CD8-positive, alpha-beta memory T cell (primary cell): ENCODE results near the gene DDX1. TPM values are rescaled to one million over a fixed set of nuclear protein-coding genes. Genes with fewer than 3 reads are reported as not detected.

Experiments used
- CTCF ChIA-PET: fragments of 350-600 bp; sonication (Branson Sonifier 250); formaldehyde crosslinking; loops from one replicate; lab custom pipeline; 2021; ENCODE audit warnings: antibody characterized with exemption; lab: Charles Lee
- POLR2A ChIA-PET: fragments of 350-600 bp; sonication (Branson Sonifier 250); formaldehyde crosslinking; loops from one replicate; lab custom pipeline; 2021; ENCODE audit warnings: antibody characterized with exemption; lab: Charles Lee
- DNase-seq, 5 donors: peaks; one replicate each; pipeline versions ENCODE4 v3.0.0 to v3.0.0-alpha.2; 2020 to 2022; ENCODE audit warnings: mixed read lengths in 1 of 5
- H3K27ac ChIP-seq: one replicate; pipeline ENCODE4 v1.7.0; 2013; ENCODE audit warnings: low read depth, mild to moderate bottlenecking, low read length, moderate library complexity
- H3K27me3 ChIP-seq: 2 replicates; pipeline ENCODE4 v1.7.0; 2013; ENCODE audit warnings: low read length, mild to moderate bottlenecking; ENCODE audit not compliant: insufficient read depth, poor library complexity, severe bottlenecking
- H3K36me3 ChIP-seq: 2 replicates; pipeline ENCODE4 v1.7.0; 2013; ENCODE audit warnings: mild to moderate bottlenecking, low read length, moderate library complexity; ENCODE audit not compliant: insufficient read depth
- H3K4me1 ChIP-seq: 2 replicates; pipeline ENCODE4 v1.7.0; 2013; ENCODE audit warnings: mild to moderate bottlenecking, low read length, moderate library complexity; ENCODE audit not compliant: insufficient read depth
- H3K4me3 ChIP-seq: 2 replicates; pipeline ENCODE4 v1.7.0; 2013; ENCODE audit warnings: mild to moderate bottlenecking, low read length
- H3K9me3 ChIP-seq: 2 replicates; pipeline ENCODE4 v1.7.0; 2013; ENCODE audit warnings: mild to moderate bottlenecking, low read length
- H3K27ac Mint-ChIP-seq, 8 donors: one replicate each; pipeline ENCODE4 v1.8.0; 2020 to 2021; ENCODE audit warnings: mixed read lengths in 8 of 8, mild to moderate bottlenecking in 6 of 8, inconsistent platforms in 3 of 8, moderate library complexity in 3 of 8
- H3K27me3 Mint-ChIP-seq, 2 donors: one replicate each; pipeline ENCODE4 v1.8.0; 2020 to 2021; ENCODE audit warnings: mixed read lengths in 2 of 2, mild to moderate bottlenecking in 1 of 2, moderate library complexity in 1 of 2
- H3K36me3 Mint-ChIP-seq, 3 donors: one replicate each; pipeline ENCODE4 v1.8.0; 2020 to 2021; ENCODE audit warnings: mixed read lengths in 3 of 3, inconsistent platforms in 1 of 3, mild to moderate bottlenecking in 1 of 3
- H3K4me1 Mint-ChIP-seq, 3 donors: one replicate each; pipeline ENCODE4 v1.8.0; 2020 to 2021; ENCODE audit warnings: mixed read lengths in 3 of 3, inconsistent platforms in 1 of 3, mild to moderate bottlenecking in 1 of 3
- H3K4me3 Mint-ChIP-seq, 7 donors: one replicate each; pipeline ENCODE4 v1.8.0; 2020 to 2021; ENCODE audit warnings: mixed read lengths in 7 of 7, mild to moderate bottlenecking in 6 of 7, moderate library complexity in 4 of 7, inconsistent platforms in 2 of 7
- H3K9me3 Mint-ChIP-seq, 5 donors: one replicate each; pipeline ENCODE4 v1.8.0; 2020 to 2022; ENCODE audit warnings: mixed read lengths in 5 of 5, mild to moderate bottlenecking in 3 of 5, moderate library complexity in 2 of 5, inconsistent platforms in 1 of 5
- polyA plus RNA-seq: library from polyadenylated mRNA; unstranded; fragments of 300-500 nt; fragmentation: Illumina TruSeq; gene quantifications from one replicate; pipeline ENCODE4 v1.2.3, GENCODE V29; 2021
- total RNA-seq, 2 experiments: library from RNA; stranded (reverse); gene quantifications; one replicate each; pipeline ENCODE4 v1.2.3, GENCODE V29; 2021

DDX1 gene
- total and polyA plus RNA-seq, 3 experiments from 2014 or later = 54.1 to 137 (median 132) TPM

DNA sequence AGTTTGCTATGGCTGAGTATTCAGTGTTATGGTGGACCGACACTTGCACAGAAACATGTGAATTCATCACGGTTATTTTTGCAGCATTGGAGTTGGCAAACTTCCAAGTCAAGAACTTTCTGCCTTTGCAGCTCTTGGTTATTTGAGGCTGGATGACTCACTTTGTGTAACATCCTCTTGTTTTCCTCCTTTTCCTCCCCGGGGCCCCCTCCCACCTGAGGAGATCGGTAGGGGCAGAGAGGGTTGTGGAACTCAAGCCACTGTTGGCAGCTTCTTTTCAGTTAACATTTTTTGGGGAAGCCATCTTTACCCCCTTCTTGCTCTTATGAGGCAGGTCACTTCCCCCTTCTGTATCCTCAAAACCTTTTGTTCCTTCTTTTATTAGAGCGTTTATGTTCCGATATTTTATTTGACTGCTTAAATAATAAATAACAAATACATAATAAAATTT is 48.6 kb downstream of the DDX1 start:
- Mint-ChIP-seq H3K27me3 (no peaks in the 10 kb centered on the region), H3K4me3 (no peak overlapping the region), H3K27ac (no peak overlapping the region), H3K36me3 (peaks cover 13 to 42% (median 22%) of the 10 kb centered on the region in 3 donors), H3K4me1 (peaks cover 0 to 9% (median 2%) of the 10 kb centered on the region in 3 donors), H3K9me3 (peaks cover 0 to 3% (median 0%) of the 10 kb centered on the region in 5 donors)
- POLR2A ChIA-PET = no interaction called here
- no peak for DNase-seq
- Histone ChIP-seq H3K27me3 (no peaks in the 10 kb centered on the region), H3K9me3 (no peaks in the 10 kb centered on the region), H3K4me3 (no peak overlapping the region), H3K36me3 (no peaks in the 10 kb centered on the region), H3K4me1 (no peaks in the 10 kb centered on the region), H3K27ac (no peak overlapping the region)
- CTCF ChIA-PET = no interaction called here

DNA sequence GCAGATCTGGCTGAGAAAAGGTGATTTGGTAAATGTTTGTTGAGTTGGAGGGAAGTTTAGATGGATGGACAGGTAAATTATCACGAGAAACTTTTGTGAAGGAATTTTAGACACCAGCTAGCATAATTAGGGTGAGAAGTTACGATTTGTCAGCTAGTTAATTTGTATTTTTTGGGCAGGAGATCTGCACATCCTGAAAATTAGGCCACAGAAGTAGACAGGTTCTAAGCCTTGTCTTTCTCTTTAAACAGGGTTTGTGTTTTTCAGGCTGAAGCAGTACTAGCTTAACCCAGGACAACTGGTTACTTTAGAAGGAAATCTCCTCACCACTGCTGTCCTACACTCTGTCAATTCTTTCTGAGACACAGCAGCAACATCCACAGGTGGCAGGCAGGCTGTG is 49.1 kb downstream of the DDX1 start:
- H3K4me3 ChIP-seq = no peak overlapping the region
- CTCF ChIA-PET = no interaction called here
- H3K9me3 Mint-ChIP-seq = peaks cover 0 to 3% (median 0%) of the 10 kb centered on the region in 5 donors
- peaks cover 13 to 38% (median 22%) of the 10 kb centered on the region in 3 donors for H3K36me3 Mint-ChIP-seq
- H3K27ac ChIP-seq = no peak overlapping the region
- no peaks in the 10 kb centered on the region for H3K4me1 ChIP-seq
- H3K9me3 ChIP-seq = no peaks in the 10 kb centered on the region
- H3K4me3 Mint-ChIP-seq = no peak overlapping the region
- no peaks in the 10 kb centered on the region for H3K36me3 ChIP-seq
- peaks cover 0 to 9% (median 2%) of the 10 kb centered on the region in 3 donors for H3K4me1 Mint-ChIP-seq
- no peaks in the 10 kb centered on the region for H3K27me3 Mint-ChIP-seq
- POLR2A ChIA-PET = no interaction called here
- H3K27me3 ChIP-seq = no peaks in the 10 kb centered on the region
- no peak overlapping the region for H3K27ac Mint-ChIP-seq
- no peak for DNase-seq

DNA sequence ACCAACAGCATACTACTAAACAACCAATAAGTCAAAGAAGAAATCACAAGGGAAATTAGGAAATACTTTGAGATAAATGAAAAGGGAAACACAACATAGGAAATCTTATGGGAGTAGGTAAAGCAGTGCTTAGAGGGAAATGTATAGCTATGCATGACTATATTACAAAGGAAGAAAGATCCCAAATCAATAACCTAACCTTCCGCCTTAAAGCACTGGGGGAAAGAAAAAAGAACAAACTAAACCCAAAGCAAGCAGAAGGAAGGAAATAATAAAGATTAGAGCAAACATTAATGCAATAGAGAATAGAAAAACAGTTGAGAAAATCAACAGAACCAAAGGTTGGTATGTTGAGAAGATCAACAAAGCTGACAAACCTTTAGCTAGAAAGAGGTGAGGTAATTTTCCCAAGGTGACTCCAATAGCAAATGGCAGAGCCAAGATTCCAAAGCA is 49.9 kb downstream of the DDX1 start:
- Histone ChIP-seq H3K9me3 (no peaks in the 10 kb centered on the region), H3K27me3 (no peaks in the 10 kb centered on the region), H3K4me3 (no peak overlapping the region), H3K4me1 (no peaks in the 10 kb centered on the region), H3K36me3 (no peaks in the 10 kb centered on the region), H3K27ac (no peak overlapping the region)
- H3K9me3 Mint-ChIP-seq = peaks cover 0 to 3% (median 0%) of the 10 kb centered on the region in 5 donors
- H3K27me3 Mint-ChIP-seq = no peaks in the 10 kb centered on the region
- H3K27ac Mint-ChIP-seq = no peak overlapping the region
- POLR2A ChIA-PET = no interaction called here
- H3K4me1 Mint-ChIP-seq = peaks cover 0 to 9% (median 1%) of the 10 kb centered on the region in 3 donors
- no peak for DNase-seq
- no peak overlapping the region for H3K4me3 Mint-ChIP-seq
- CTCF ChIA-PET = no interaction called here
- H3K36me3 Mint-ChIP-seq = peaks cover 13 to 34% (median 22%) of the 10 kb centered on the region in 3 donors

DNA sequence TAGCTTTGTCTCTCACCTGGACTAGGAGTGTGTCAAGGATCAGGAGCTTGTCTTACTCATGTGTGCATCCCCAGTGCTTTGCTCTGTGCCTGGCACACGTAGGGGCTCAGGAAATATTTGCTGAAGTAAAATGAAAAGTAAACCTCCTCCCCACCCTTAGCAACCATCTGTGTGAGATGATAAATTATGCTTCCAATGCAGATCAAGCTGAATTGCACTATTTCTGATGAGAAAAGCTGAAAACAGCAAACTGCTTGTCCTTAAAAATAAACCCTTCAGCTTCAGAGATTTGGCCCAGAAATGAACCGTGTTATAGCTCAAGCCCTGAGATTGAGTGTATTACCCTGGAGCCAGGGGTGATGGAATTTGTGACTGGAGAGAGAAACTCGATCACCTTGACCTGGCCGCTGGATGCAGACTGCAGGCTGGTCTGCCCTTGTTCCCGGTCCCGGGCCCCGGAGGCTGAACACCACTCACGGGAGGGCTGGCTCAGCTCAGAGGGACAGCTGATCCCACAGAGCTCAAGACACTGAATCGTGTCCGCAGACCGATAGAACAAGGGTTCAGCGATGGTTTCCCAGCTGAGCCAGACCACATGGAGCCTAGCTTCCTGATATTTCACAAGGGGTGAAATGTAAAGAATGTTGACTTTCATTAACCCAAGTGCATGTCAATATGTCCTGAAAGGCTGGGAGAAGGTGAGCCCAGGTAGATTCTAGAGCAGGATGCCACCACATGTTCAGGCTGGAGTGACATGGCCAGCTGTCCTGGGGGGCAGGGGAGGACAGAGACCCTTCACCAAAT is 50.5 kb downstream of the DDX1 start:
- ChIA-PET POLR2A (no interaction called here), CTCF (no interaction called here)
- H3K27me3 ChIP-seq = no peaks in the 10 kb centered on the region
- peaks cover 13 to 31% (median 22%) of the 10 kb centered on the region in 3 donors for H3K36me3 Mint-ChIP-seq
- no peak overlapping the region for H3K27ac ChIP-seq
- H3K9me3 Mint-ChIP-seq = peaks cover 0 to 3% (median 0%) of the 10 kb centered on the region in 5 donors
- H3K4me3 Mint-ChIP-seq = no peak overlapping the region
- no peaks in the 10 kb centered on the region for H3K36me3 ChIP-seq
- H3K4me3 ChIP-seq = no peak overlapping the region
- H3K27me3 Mint-ChIP-seq = no peaks in the 10 kb centered on the region
- no peaks in the 10 kb centered on the region for H3K4me1 ChIP-seq
- DNase-seq = no peak
- no peak overlapping the region for H3K27ac Mint-ChIP-seq
- peaks cover 0 to 4% (median 0%) of the 10 kb centered on the region in 3 donors for H3K4me1 Mint-ChIP-seq
- no peaks in the 10 kb centered on the region for H3K9me3 ChIP-seq

DNA sequence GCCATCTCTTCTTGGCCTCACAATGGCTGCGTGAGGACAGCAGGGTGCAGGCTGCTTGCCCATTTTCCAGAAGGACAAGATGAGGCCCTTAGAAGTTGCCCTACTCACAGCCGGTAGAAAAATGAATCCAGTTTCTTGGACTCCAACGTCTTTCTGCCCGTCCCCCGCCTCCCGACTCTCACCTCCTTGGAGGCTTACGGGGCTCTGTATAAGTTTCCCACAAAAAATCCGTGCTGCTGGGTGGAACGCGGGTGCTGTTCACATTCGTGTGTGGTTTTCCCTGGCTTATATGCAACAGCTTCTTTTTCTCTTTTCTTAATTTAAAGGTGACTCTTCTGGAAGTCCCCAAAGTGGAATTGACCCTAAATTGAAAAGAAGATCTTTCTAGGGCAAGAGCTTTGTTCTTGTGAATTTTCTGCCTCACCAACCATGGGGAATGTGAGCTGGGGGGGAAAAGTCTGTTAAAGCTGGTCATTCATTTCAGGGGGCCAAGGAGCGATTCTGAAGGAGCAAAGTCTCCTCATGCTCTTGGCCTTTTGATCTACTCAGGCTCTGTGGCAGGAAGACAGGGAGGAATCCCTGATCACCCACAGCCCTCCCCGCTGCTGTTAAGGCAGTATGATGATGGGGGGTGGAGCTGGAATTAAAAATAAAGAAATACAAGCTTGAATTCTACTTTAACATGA is 51.3 kb downstream of the DDX1 start:
- no peaks in the 10 kb centered on the region for H3K4me1 ChIP-seq
- no peak overlapping the region for H3K4me3 Mint-ChIP-seq
- no peaks in the 10 kb centered on the region for H3K27me3 Mint-ChIP-seq
- no peaks in the 10 kb centered on the region for H3K27me3 ChIP-seq
- DNase-seq = no peak
- CTCF ChIA-PET = no interaction called here
- no peaks in the 10 kb centered on the region for H3K9me3 ChIP-seq
- peaks cover 0 to 3% (median 0%) of the 10 kb centered on the region in 5 donors for H3K9me3 Mint-ChIP-seq
- POLR2A ChIA-PET = no interaction called here
- H3K27ac ChIP-seq = no peak overlapping the region
- no peak overlapping the region for H3K4me3 ChIP-seq
- H3K36me3 ChIP-seq = no peaks in the 10 kb centered on the region
- no peaks in the 10 kb centered on the region for H3K4me1 Mint-ChIP-seq
- peaks cover 13 to 27% (median 22%) of the 10 kb centered on the region in 3 donors for H3K36me3 Mint-ChIP-seq
- no peak overlapping the region for H3K27ac Mint-ChIP-seq

DNA sequence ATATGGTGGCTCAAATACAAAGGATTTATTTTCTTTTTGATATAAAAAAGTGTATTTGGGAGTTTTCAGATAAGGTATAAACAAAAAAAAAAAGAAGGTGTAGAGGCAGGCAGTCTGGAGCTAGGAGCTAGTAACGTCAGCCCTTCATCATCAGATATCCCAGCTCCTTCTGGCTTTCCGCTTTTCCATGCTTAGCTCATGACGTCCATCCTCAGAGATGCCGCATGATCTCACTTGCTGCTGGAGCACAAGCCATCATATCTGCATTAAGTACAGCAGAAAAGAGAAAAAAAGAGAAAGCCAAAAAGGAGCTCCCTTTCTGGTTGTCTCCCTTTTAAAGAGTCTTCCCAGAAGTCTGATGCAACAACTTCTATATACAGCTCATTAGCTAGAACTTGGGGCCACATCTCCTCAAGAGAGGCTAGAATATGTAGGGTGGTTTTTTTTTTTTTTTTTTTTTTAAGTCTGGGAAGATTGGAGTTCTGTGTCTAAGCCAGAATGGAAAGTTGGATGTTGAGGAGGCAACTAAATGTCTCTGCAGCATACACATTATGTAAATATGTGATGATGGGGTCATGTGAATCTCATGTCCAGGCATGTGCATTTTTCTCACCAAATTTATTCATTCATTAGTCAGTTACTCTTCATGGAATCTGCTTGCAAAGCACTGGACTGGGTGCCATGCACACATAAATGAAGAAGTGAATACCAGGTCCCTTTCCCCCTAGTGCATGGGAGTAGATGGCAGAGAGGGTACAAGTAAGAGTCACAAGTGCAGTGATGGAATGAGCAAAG is 52.3 kb downstream of the DDX1 start:
- CTCF ChIA-PET = interaction anchor here (0.6 kb wide), 1 partner anchor 9 kb away, joined by 3 read pairs; no protein-coding TSS in a partner anchor

DNA sequence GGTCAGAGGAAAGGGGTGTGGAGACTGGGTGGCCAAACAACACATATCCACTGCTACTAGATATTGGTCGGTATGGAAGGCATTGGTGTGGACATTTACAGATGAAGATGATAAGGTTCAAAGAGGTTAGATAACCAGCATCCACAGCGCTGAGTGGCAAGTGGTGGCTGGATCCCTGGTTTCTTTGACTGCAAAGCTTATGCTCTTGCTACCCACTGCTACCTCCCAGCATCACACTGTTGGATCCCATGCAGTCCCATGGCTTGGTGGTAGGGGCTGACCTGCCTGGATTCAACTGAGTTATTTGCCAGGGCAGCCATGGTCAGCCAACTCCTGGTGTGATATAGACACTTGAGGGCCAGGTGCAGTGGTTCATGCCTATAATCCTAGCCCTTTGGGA is 53.6 kb downstream of the DDX1 start:
- ChIA-PET CTCF (no interaction called here), POLR2A (no interaction called here)
- H3K36me3 Mint-ChIP-seq = peaks cover 13 to 22% (median 16%) of the 10 kb centered on the region in 3 donors
- H3K9me3 ChIP-seq = no peaks in the 10 kb centered on the region
- H3K27ac Mint-ChIP-seq = no peak overlapping the region
- H3K4me3 Mint-ChIP-seq = no peak overlapping the region
- DNase-seq = no peak
- peaks cover 0 to 3% (median 0%) of the 10 kb centered on the region in 5 donors for H3K9me3 Mint-ChIP-seq
- no peaks in the 10 kb centered on the region for H3K4me1 Mint-ChIP-seq
- no peaks in the 10 kb centered on the region for H3K27me3 ChIP-seq
- no peaks in the 10 kb centered on the region for H3K36me3 ChIP-seq
- no peaks in the 10 kb centered on the region for H3K4me1 ChIP-seq
- no peaks in the 10 kb centered on the region for H3K27me3 Mint-ChIP-seq
- no peak overlapping the region for H3K27ac ChIP-seq
- H3K4me3 ChIP-seq = no peak overlapping the region

More for the DNA sequence above, 52.3 kb downstream of the DDX1 start:
- POLR2A ChIA-PET = no interaction called here
- no peak for DNase-seq
- no peak overlapping the region for H3K4me3 Mint-ChIP-seq
- Histone ChIP-seq H3K36me3 (no peaks in the 10 kb centered on the region), H3K27me3 (no peaks in the 10 kb centered on the region), H3K4me3 (no peak overlapping the region), H3K4me1 (no peaks in the 10 kb centered on the region), H3K27ac (no peak overlapping the region), H3K9me3 (no peaks in the 10 kb centered on the region)
- no peaks in the 10 kb centered on the region for H3K4me1 Mint-ChIP-seq
- H3K36me3 Mint-ChIP-seq = peaks cover 13 to 22% (median 22%) of the 10 kb centered on the region in 3 donors
- H3K27ac Mint-ChIP-seq = no peak overlapping the region
- no peaks in the 10 kb centered on the region for H3K27me3 Mint-ChIP-seq
- H3K9me3 Mint-ChIP-seq = peaks cover 0 to 3% (median 0%) of the 10 kb centered on the region in 5 donors
